Peyer's patch (tissue), 4 donors: ENCODE data around the gene LMF1.

Experiments
- CTCF ChIP-seq, 6 experiments: fragments of 450-650 bp in 4 of 6; fragments of 200-600 bp in 2 of 6; sonication (generic) in 1 of 6; IDR thresholded peaks; one replicate each; pipeline ENCODE4 v1.5.1; 2017 to 2019; ENCODE audit warnings: antibody characterized with exemption in 6 of 6, mild to moderate bottlenecking in 3 of 6, moderate library complexity in 1 of 6
- POLR2A ChIP-seq, 2 donors: fragments of 450-650 bp; IDR thresholded peaks; one replicate each; pipeline ENCODE4 v1.5.1; 2017; ENCODE audit warnings: antibody characterized with exemption in 2 of 2, mild to moderate bottlenecking in 2 of 2, moderate library complexity in 2 of 2

DNA sequence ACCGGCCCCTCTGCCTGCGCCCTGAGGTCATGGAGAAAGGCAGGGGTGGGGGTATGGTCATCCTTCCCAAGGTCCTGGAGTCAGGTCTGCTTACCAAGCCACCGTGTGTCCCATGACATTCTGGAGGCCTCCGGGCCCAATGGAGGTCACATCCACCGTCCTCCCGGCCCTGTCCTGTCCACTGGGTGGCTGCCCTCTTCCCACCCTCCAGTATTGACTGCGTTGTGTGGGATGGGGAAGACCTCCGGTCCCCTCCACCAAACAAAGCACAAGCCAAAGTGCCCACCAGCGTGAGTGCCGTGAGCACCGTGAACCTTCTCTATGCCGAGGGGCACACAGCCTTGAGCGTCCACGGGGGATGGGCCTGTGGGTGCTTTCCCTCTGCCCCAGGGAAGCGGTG lies 37.2 kb downstream of the LMF1 start:
- no peak for TF ChIP-seq CTCF (IDR thresholded peaks at IDR 0.05)
- no peak for TF ChIP-seq POLR2A (IDR thresholded peaks at IDR 0.05)
